Right lobe of liver (tissue), 4 donors: ENCODE results near the gene SPRED2.

Experiments used
- CTCF ChIP-seq, 4 donors: fragments of 200-600 bp in 3 of 4; fragments of 450-650 bp in 1 of 4; IDR thresholded peaks; one replicate each; pipeline versions ENCODE4 v1.5.1 to v1.8.0; 2016 to 2022; ENCODE audit warnings: antibody characterized with exemption in 4 of 4, mild to moderate bottlenecking in 2 of 4
- POLR2A ChIP-seq: fragments of 450-650 bp; IDR thresholded peaks from one replicate; pipeline ENCODE4 v1.6.1; 2017; ENCODE audit warnings: antibody characterized with exemption, mild to moderate bottlenecking
- donor health status: DM: no; HTN: no; CAD: no.
- donor health status: DM: no; HTN: no; CAD: no.
- donor health status: DM: no; HTN: yes; CAD: no.

- TF ChIP-seq CTCF (IDR thresholded peaks at IDR 0.05) (no peak), POLR2A (no peak)
Observed at GRCh38 chr2:65267008-65267407, 165.4 kb downstream of the SPRED2 start.
